Stimulated activated CD4-positive, alpha-beta T cell treated with anti-CD3 and anti-CD28 coated beads, Interleukin-2, amount 100 ng/mL, for 24 hours (primary cell): ENCODE measurements around the gene LCN9.
"Not testable (repeated sequence)": the region's sequence is repeated elsewhere in the genome, so short reads cannot be mapped to it uniquely, and the experiment has no call there.

Experiments used
- DNase-seq, 2 donors: peaks; one replicate each; pipeline ENCODE4 v3.0.0-alpha.2; 2020

LCN9 gene

DNA sequence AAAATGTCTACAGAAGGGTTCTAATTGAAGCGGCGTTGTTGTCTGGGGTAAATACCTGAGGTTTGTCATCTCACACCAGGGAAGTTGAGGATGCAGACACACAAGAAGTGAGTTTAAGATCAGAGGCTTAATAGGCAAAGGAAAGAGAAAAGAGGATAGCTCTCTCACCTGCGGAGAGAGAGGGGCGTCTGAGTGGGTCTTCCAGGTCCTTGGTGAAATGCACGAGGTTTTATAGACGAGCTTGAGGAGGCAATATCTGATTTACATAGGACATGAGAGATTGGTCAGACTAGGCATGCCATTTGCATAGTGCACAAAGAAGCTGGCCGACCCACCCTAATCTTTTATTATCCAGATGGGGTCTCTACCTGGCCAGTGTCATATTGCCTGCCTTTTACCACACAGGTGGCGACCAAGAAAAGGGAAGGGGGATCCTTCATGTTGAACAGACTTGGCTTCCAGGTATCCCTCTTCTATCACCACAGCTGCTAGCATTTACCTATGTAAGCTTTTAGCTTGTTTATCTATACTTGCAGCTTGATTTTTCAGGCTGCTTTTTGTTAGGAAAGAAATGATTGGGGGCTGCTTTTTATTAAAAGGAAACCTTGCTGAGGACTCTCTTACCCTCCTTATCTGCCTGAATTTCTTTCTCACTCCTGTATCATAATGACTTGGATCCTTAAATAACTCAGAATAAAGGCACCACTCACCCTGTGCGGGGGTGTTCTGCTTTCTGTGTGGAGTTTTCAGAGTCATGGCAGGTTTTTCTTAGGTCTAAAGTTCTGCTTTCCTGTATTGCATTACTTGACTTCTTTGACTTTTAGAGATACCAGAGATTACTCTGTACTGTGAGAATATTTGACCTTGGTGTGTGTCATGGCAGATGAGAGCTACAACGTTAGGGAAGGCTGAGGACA is 14.4 kb upstream of the LCN9 start:
- no peak for DNase-seq

DNA sequence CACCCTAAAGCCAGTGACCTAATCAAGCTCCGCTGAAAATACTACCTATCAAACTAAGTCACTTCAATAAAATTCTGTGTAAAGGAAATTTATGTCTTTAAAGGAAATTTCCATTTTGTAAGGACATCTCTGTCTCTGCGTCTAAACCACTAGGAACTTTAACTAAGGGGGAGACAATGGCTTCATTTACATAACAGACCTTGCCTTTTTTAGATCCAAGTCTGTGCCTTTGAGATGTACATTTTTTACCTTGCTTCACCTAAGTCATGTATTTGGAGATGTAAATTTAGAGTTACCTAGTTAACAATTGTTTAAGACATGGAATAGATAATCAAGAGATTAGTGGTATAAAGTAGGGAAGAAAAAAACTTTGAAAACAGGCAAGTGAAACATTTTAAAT is 13.6 kb upstream of the LCN9 start:
- no peak for DNase-seq

DNA sequence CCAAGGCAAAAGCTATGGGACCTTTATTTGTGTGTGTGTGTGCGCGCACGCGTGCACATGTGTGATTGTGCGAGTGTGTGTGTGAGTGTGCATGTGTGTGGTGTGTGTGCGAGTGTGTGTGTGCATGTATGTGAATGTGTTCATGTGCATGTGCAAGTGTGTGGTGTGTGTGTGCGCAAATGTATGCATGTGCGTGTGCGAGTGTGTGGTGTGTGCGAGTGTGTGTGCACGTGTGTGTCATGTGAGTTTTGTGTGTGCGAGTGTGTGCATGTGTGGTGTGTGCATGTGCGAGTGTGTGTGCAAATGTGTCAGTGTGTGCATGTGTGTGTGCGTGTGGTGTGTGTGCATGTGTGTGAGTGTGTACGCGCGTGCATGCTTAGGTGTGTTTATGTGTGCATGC is 12.7 kb upstream of the LCN9 start:
- no peak for DNase-seq

DNA sequence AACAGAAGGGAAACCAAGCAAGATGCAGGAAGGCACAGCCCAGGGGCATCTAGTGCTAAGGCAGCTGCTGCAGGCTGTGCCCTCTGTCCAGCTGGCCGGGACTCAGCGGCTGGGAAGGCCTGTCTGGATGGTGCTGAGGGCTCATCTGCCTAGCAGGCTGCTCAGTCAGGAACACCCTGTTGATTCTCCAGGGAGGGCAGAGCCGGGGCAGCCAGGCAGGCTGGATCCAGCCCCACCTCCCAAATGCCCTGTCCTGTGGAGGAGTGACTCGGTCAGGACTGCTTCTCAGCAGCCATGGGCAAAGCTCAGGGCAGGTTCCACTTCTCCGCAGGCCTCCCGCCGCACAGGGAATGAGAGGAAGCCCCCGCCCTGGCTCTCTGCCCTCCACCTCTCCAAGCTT is 7.8 kb upstream of the LCN9 start:
- DNase-seq = no peak

DNA sequence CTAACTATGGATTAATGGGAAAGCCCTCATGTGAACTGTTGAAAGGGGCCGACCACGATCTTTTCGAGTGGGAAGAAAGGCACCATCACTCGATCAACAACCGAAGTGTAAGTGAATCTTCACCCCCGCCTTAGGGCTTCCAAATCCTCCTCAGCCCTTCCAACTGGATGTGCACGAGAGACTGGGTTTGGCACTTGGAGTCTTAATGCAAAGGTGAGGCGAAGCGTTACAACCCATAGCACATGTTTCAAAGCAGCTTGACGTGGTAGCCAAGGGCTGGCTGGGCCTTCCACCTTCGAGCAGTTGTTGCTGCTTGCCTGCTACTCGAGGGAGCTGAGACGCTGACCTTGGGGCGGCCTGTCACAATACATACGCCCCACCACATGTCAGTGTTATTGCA is 5.7 kb upstream of the LCN9 start:
- DNase-seq = no peak

DNA sequence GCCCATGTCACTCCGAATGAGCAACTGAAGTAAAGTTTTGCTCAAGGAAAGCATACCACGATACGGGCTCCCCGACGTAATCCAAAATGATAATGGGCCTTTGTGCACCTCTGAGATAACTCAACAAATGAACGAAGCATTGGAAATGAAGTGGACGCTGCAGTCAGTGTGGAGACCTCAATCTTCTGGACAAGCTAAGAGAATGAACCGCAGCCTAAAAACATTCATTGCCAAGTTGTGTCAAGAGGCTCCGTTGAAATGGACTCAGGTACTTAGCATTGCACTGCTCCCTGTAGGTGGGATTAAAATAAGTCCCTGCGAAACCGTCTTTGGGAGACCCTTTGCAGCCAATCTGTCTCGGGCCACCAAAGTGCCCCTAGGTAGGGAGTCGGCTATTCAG is 3.9 kb upstream of the LCN9 start:
- DNase-seq = no peak

DNA sequence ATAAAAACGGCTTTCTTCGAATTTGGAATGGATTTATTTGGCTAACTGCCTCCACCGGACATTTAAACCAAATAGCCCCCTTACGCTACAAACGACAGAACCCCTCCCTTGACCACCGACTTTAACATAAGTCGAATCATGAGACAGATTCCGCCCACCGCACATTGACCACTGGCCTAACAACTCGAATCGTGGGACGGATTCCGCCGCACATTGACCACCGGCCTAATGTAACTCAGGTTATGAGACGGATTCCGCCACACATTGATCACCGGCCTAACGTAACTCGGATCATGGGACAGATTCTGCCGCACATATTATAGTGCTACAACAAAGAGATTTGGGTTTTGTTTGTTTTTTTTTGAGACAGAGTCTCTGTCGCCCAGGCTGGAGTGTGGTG is 2.7 kb upstream of the LCN9 start:
- no peak for DNase-seq

DNA sequence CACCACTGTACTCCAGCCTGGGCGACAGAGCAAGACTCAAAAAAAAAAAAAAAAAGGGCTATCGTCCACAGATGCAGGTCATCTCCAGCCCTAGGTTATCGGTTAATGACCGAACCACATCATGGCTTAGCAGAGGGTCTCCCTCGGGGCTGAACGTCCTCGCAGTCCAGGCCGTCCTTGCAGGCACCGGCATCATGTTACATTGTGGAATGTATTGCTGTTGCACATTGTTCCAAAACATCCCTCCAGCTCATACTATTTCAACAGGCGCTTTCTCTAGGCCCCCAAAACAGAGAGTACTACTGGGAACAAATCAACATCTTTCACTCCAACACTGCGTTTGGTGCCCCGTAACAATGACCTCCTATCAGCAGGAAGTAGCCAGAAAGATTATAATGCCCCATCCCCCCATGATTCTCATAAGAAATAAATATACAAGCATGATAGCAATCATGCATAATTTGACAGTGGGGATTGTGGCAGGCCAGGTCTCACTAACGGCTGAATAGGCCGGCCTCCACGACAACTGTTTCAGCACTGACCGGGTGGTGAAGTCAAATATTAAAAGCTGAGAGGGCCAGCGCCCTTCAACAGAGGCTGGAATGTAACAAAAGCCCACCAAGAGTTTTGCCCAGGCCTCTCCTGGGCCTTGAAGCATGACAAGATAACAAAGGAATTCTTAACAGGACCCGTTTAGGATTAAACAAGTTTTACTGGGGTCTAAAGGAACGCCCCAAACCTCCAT is 1.1 kb upstream of the LCN9 start:
- DNase-seq = no peak

DNA sequence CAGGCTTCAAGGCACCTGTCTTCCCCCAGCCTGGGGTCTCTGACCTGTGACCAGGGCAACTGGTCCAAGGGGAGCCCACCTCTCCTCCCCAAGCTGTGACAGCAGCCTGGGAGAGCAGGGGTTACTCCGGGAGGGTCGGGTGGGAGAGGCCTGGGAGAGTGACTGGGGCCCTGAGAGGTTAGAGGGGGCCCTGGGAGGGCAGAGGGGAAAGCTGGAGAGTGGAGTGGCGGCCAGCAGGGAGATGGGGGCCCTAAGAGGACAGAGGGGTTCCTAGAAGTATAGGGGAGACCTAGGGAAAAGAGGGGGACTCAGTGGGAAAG is 302 bp downstream of the LCN9 start:
- DNase-seq = no peak

DNA sequence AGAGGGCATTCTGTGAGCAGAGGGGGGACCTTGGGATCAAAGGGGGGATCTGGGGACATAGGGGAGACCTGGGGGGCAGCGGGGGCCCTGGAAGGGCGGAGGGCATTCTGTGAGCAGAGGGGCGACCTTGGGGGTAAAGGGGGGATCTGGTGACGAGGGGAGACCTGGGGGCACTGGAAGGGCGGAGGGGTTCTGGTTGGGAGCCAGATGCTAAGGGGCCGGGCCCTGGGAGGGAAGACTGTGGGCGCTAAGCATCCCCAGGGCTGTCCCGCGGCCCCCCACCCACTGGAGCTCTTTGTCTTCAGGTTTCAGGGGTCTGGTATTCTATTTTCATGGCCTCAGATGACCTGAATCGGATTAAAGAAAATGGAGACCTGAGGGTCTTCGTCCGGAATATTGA is 748 bp downstream of the LCN9 start:
- no peak for DNase-seq

DNA sequence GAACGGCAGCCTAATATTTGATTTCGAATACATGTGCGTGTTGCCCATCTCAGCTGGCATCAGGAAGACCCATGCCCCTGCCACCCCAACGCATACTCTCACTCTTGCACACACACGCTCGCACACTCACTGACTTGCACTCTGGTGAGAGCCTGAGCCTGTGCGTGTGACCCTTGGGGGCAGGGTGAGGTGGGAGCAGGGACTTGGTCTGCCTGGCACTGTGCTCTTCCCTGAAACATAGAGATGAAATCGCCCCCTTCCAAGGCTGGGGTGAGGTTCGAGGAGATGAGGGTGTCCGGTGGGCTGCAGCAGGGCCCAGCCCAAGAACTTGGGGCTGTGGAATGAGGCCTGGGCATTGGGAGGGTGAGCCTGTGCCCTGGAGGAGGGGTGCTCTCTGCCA is 1.2 kb downstream of the LCN9 start:
- no peak for DNase-seq

DNA sequence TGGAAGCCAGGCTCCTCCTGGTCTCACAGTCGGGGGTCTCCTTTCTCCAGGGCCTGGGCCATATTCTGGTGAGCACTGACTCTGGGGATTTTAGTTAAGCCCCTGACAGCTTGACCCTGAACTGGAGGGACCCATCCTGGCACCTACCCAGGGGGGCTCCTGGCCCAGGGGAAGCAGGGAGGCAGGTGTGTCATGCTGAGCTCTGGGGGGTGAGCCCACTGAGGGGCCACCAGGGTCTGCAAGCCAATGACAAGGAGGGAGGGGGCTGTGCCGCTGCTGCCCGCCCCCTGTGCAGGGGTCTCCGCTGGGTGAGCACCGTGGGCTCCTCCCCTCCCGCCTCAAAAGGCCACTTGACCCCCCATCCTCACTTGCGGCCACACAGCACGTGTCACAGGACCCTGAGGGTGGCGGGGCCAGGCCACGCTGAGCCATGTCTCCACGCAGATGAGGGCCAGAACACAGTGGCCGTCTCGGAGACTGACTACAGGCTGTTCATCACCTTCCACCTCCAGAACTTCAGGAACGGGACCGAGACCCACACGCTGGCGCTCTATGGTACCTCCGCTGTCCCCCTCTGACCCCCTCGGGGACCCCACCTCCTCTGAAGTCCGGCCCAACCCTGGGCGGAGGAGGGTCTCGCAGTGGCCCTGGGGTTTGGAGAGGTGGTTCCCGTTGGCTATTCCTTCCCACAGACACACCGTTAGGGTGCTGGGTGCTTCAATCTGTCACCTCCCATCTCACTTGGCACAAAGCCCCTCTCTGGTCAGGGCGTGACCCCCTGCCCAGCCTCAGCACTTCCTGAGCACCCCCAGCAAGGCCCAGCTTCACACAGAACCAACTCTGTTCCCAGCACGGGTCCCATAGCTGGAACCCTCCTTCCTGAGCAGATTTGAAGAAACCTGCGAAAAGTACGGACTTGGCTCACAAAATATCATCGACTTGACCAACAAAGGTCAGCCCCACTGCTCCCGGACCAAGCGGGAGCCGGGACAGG is 2.0 kb downstream of the LCN9 start:
- no peak for DNase-seq

DNA sequence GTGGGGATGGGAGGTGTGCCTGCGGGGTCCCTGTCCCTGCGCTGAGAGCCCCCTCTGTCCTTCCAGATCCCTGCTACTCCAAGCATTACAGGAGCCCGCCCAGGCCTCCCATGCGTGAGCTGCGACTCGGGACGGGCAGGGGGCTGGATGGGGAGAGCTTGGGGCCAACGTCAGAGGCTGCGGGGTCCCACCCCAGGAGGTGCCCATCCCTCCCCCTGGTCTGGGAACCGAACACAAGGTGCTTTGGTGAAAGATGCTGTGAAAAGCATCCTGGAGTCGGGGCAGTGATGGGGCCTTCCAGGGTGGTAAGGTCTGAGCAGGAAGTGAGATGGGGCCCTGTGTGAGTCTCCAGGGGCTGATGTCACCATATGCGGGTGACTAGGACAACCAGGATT is 2.7 kb downstream of the LCN9 start:
- DNase-seq = no peak

DNA sequence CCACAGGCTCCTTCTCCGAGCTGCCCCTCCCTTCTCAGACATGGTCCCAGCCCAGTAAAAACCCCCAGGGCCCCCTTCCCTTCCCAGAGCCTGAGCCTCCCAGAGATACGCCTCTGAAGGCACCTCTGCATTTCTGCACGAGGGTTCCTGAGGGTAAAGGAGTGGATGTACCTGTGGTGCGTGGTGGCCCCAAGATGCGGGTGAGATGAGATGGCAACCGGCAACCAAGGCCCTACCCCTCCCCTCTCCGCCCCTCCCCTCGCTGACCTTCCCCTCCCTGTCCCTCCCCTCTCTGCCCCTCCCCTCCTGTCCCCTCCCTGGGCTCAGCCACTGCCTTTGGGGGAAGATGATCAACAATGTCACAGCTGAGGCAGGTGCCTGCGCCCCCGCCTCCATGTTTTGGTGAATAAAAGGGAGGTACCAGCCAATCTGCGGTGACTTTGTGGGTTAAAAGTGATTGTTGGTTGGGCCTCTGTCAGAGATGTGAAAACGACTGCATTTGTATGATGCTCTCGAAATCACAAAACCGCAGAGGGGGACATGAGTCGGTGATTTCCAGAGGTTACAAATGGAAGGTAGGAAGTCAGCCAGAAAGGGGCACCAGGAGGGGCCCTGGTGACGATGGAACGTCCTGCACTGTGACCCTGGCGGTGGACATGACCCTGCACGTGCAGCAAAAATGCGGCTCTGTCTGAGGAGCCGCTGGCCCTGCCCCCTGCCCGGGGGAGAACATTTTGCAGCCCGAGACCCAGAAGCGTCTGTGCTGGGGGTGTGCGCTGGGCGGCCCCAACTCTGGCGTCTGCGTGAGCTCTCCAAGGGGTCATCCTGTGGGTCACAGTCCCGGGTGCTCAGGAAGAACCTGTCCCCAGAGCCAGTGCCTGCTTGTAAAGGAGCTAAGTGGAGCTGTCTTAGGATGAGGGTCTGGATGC is 3.7 kb downstream of the LCN9 start:
- no peak for DNase-seq

DNA sequence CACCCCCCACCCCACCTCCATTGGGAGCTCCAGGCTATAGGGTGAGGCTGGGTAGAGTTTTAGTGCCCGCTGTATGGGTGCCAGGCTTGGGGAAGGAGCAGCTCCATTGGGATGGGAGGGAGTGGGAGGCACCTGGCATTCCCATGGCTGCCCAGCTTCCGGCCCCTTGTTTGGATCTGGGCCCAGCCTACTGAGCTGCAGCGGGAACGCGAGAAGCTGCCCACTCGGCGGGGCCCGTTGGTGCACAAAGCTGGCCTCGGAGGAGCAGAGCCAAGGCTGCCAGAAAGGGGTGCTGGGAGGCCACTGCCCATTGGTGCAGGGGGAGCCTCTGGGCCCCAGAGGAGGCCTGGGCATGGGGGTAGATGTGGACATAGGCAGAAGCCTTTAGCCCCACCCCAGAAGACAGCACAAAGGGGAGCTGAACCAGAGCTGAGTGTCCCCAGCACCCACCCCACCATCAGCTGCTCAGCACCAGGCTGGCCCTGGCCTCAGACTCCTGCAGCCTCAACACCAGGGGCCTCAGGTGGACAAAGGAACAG is 4.4 kb downstream of the LCN9 start:
- no peak for DNase-seq

DNA sequence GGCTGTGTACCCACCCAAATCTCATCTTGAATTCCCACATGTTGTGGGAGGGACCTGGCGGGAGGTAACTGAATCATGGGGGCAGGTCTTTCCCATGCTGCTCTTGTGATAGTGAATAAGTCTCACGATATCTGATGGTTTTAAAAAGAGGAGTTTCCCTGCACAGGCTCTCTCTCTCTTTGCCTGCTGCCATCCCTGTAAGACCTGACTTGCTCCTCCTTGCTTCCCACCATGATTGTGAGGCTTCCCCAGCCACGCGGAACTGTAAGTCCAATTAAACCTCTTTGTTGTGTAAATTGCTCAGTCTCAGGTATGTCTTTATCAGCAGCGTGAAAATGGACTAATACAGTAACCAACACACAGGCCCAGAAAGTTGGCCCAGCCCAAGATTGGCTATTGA is 5.9 kb downstream of the LCN9 start:
- not testable (repeated sequence) for DNase-seq

DNA sequence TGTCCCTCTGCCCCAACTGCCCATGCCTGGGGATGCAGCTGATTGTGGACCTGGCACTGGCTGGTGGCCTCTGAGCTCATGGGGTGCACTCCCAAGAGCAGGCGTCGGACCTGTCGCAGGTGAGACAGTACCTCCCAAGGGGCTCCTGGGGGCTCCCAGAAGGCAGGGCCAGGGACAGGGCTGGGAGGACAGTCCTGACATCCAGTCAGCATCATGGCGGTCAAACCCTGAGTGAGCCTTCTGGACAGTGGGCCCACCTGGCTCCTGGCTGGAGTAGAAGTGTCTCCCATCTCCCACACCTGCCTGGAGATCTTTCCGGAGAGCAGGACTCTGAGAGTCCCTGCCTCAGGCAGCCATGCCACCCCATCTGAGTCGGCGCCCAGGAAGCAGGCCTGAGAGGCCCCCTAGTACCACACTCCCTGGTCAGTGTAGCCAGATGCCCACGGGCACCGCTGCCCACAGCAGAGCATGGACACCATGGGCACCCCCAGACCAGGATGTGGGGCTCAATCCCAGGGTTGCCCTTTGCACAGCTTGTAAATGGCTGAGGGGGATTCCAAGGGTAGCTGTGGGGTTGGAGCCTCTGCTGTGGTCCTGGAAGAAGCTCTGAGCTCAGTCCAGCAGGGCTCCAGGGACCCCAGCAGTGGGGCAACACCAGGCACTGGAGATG is 6.6 kb downstream of the LCN9 start:
- no peak for DNase-seq

DNA sequence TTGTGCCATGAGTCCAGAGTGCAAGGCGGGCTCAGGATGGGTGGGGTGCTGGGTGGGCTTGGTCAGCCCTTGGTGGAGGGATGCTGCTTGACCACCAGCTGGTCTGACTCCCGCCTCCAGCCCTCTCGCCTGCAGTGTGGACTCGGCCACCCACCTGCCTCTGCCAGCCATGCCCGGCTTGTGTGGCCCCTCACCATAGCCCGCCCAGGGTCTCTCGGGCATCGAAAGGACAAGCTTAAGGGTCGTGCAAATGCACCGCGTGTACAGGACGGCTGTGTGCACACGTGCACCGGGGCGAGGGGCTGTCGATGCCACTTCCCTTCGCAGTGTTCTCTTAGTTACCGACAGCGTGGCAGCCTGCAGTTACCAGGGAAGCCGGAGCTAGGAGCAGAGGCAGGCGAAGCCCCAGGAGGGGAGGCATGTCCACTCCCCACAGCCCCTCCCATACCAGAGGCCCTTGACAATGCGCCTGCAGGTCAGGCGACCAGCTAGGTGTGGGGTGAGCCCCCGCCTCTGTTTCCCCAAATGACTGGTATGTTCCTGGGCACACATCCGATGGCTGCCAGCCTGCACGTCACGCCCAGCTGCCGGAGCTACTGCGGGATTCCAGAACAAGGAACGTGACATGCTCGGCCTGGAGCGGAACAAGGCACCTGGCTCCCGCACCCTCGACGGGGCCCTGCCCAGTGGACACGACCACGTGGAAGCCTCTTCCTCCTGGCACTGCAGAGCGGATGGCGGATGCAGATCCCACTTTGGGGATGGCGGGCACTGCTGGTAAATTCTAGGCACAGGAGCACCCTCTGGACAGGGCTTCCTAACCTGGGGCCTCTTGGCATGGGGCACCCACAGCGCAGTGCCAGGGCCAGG is 7.8 kb downstream of the LCN9 start:
- no peak for DNase-seq

DNA sequence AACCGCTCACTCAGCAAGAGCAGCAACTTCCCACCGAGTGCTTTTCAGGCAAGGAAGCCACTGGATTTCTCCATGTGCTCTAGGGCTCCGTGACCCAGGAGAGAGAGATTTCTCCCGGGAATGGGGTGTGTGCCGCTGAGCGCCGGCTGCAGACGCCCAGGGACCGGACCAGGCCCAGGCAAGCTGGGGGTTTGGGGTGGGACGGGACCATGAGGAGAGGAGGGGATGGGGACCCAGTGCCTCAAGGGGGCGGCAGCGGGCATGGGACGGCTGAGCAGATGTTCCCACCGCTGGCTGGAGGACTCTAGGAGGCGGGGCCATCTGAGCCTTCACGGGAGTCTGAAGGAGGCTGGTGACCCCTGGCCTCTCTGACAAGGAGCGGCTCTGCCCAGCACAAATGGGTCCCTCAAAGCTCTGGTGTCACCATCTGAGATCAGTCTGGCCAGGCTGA is 8.5 kb downstream of the LCN9 start:
- peak in 1 of 2 donors; percentile 6 for DNase-seq

DNA sequence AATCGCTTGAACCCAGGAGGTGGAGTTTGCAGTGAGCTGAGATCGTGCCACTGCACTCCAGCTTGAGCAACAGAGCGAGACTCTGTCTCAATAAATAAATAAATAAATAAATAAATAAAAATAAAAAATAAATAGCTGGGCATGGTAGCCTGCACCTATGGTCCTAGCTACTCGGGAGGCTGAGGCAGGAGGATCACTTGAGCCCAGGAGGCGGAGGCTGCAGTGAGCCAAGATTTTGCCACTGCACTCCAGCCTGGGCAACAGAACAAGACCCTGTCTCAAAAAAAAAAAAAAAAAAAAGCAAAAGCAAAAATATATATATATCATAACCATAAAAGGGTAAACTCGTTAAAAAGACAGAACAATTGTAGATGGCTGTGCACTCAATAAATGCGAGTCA is 9.7 kb downstream of the LCN9 start:
- not testable (repeated sequence) for DNase-seq
